A549 (cell line): ENCODE results near the gene CNTFR.

Experiments used
- EP300 ChIP-seq, 2 experiments: fragments of >200 bp; sonication (Bioruptor Twin); formaldehyde crosslinking; IDR thresholded peaks; 2 replicates in 1 of 2; 3 replicates in 1 of 2; pipeline ENCODE4 v1.6.1; 2016 to 2017
- POLR2A ChIP-seq: IDR thresholded peaks from 2 replicates; pipeline ENCODE4 v1.6.1; 2012; ENCODE audit warnings: mild to moderate bottlenecking, low read length
- TF ChIP-seq, protein P1 (sequence below): fragments of >200 bp; sonication (Bioruptor Twin); formaldehyde crosslinking; IDR thresholded peaks from 3 replicates; pipeline ENCODE4 v1.5.1; 2016
- TF ChIP-seq, protein P2 (sequence below): fragments of 200-600 bp; sonication (generic); IDR thresholded peaks from 2 replicates; pipeline ENCODE4 v1.6.1; 2016; ENCODE audit warnings: antibody characterized with exemption, mild to moderate bottlenecking, moderate library complexity

DNA sequence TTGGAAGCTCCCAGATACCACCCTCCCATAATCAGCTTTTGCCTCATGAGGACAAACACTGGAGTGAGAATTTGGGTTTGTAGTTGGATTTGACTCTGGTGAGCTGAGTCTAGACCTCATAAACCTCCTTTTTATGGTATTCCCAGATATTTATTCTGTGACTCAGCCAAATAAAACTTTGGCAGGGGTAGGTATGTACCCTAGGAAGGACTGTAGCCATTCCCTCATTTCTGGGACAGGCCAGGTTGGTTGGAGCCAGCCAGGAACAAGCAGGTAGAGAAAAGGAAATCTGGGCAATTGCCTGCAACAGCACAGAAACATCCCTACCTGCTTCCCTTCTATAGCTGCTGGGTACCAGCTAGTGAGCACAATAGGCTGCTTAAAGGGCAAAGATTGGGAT lies 86.1 kb downstream of the CNTFR start:
- no peak for TF ChIP-seq EP300 (IDR thresholded peaks at IDR 0.05)
- TF ChIP-seq POLR2A, result no peak
- TF ChIP-seq, protein P1, sequence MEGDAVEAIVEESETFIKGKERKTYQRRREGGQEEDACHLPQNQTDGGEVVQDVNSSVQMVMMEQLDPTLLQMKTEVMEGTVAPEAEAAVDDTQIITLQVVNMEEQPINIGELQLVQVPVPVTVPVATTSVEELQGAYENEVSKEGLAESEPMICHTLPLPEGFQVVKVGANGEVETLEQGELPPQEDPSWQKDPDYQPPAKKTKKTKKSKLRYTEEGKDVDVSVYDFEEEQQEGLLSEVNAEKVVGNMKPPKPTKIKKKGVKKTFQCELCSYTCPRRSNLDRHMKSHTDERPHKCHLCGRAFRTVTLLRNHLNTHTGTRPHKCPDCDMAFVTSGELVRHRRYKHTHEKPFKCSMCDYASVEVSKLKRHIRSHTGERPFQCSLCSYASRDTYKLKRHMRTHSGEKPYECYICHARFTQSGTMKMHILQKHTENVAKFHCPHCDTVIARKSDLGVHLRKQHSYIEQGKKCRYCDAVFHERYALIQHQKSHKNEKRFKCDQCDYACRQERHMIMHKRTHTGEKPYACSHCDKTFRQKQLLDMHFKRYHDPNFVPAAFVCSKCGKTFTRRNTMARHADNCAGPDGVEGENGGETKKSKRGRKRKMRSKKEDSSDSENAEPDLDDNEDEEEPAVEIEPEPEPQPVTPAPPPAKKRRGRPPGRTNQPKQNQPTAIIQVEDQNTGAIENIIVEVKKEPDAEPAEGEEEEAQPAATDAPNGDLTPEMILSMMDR, result no peak
- TF ChIP-seq, protein P2, sequence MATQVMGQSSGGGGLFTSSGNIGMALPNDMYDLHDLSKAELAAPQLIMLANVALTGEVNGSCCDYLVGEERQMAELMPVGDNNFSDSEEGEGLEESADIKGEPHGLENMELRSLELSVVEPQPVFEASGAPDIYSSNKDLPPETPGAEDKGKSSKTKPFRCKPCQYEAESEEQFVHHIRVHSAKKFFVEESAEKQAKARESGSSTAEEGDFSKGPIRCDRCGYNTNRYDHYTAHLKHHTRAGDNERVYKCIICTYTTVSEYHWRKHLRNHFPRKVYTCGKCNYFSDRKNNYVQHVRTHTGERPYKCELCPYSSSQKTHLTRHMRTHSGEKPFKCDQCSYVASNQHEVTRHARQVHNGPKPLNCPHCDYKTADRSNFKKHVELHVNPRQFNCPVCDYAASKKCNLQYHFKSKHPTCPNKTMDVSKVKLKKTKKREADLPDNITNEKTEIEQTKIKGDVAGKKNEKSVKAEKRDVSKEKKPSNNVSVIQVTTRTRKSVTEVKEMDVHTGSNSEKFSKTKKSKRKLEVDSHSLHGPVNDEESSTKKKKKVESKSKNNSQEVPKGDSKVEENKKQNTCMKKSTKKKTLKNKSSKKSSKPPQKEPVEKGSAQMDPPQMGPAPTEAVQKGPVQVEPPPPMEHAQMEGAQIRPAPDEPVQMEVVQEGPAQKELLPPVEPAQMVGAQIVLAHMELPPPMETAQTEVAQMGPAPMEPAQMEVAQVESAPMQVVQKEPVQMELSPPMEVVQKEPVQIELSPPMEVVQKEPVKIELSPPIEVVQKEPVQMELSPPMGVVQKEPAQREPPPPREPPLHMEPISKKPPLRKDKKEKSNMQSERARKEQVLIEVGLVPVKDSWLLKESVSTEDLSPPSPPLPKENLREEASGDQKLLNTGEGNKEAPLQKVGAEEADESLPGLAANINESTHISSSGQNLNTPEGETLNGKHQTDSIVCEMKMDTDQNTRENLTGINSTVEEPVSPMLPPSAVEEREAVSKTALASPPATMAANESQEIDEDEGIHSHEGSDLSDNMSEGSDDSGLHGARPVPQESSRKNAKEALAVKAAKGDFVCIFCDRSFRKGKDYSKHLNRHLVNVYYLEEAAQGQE, result no peak
